Breast epithelium (tissue), 4 donors: ENCODE data around the gene DND1. TPM values are rescaled to one million over a fixed set of nuclear protein-coding genes. Genes with fewer than 3 reads are reported as not detected.
"Not testable (repeated sequence)": the region's sequence is repeated elsewhere in the genome, so short reads cannot be mapped to it uniquely, and the experiment has no call there.

Experiments
- DNase-seq, 2 donors: peaks; one replicate each; pipeline ENCODE4 v3.0.0-alpha.2; 2019; ENCODE audit warnings: low spot score in 2 of 2
- H3K27ac ChIP-seq, 2 donors: fragments of 200-600 bp; sonication (generic) in 1 of 2; one replicate each; pipeline ENCODE4 v1.5.1; 2016 to 2019; ENCODE audit warnings: mild to moderate bottlenecking in 1 of 2
- H3K27me3 ChIP-seq, 2 donors: fragments of 200-600 bp; sonication (generic) in 1 of 2; one replicate each; pipeline versions ENCODE4 v1.5.1 to v1.6.0; 2017 to 2019; ENCODE audit warnings: control low read depth in 1 of 2, mild to moderate bottlenecking in 1 of 2
- H3K36me3 ChIP-seq: fragments of 200-600 bp; one replicate; pipeline ENCODE4 v1.5.1; 2019
- H3K4me1 ChIP-seq, 2 donors: fragments of 200-600 bp; sonication (generic); one replicate each; pipeline ENCODE4 v1.5.1; 2016 to 2019; ENCODE audit warnings: control low read depth in 1 of 2
- H3K4me3 ChIP-seq, 3 donors: fragments of 200-600 bp; sonication (generic); 1 replicate in 2 of 3; 2 replicates in 1 of 3; pipeline ENCODE4 v1.5.1; 2016 to 2019; ENCODE audit warnings: mild to moderate bottlenecking in 3 of 3, moderate library complexity in 2 of 3
- H3K9me3 ChIP-seq, 2 donors: fragments of 200-600 bp; sonication (generic) in 1 of 2; one replicate each; pipeline ENCODE4 v1.5.1; 2016 to 2019; ENCODE audit warnings: control low read depth in 1 of 2
- CTCF ChIP-seq, 3 donors: fragments of 450-650 bp; IDR thresholded peaks; one replicate each; pipeline ENCODE4 v1.5.1; 2016 to 2017; ENCODE audit warnings: antibody characterized with exemption in 3 of 3, mild to moderate bottlenecking in 3 of 3, moderate library complexity in 3 of 3
- POLR2A ChIP-seq: fragments of 450-650 bp; IDR thresholded peaks from one replicate; pipeline ENCODE4 v1.6.1; 2016; ENCODE audit warnings: antibody characterized with exemption, mild to moderate bottlenecking, moderate library complexity
- POLR2AphosphoS5 ChIP-seq, 3 donors: sonication (generic); formaldehyde crosslinking; IDR thresholded peaks; one replicate each; pipeline ENCODE4 v1.6.1; 2017; ENCODE audit warnings: antibody characterized with exemption in 3 of 3
- intact Hi-C: fragments of 100-400 bp; cut with DNase I; formaldehyde crosslinking; loops from one replicate; pipeline ENCODE4 v1.15.1; 2023; ENCODE audit warnings: low total_unique reads
- total RNA-seq, 3 donors: library from RNA; depleted of rRNA; stranded (reverse); fragments of >200 nt; gene quantifications; one replicate each; pipeline ENCODE4 v1.1.0, GENCODE V29; 2016

The DND1 gene
- total RNA-seq, 3 donors from 2014 or later: 0.88 to 2.6 (median 1.4) TPM

- TF ChIP-seq POLR2A (no peak), POLR2AphosphoS5 (IDR thresholded peaks at IDR 0.05) (no peak), CTCF (IDR thresholded peaks at IDR 0.05) (no peak)
- no peak for DNase-seq
- no peaks in the 10 kb centered on the region for H3K9me3 ChIP-seq
- H3K27ac ChIP-seq: peak overlapping the region; percentile 85 to 91
- no peaks in the 10 kb centered on the region for H3K27me3 ChIP-seq
- H3K36me3 ChIP-seq: peaks cover 5% of the 10 kb centered on the region
- peak overlapping the region; percentile 76 to 91 (median 88) for H3K4me3 ChIP-seq
- intact Hi-C loops: no loop called here
- peaks cover 2 to 18% of the 10 kb centered on the region in 2 donors for H3K4me1 ChIP-seq
Measured at GRCh38 chr5:140647042-140647419, 26.3 kb downstream of the DND1 start.

- H3K27me3 ChIP-seq: no peaks in the 10 kb centered on the region
- no peak overlapping the region for H3K27ac ChIP-seq
- TF ChIP-seq POLR2AphosphoS5 (IDR thresholded peaks at IDR 0.05) (no peak), POLR2A (no peak), CTCF (IDR thresholded peaks at IDR 0.05) (no peak)
- intact Hi-C loops: no loop called here
- H3K4me3 ChIP-seq: no peak overlapping the region
- DNase-seq: no peak
- no peaks in the 10 kb centered on the region for H3K36me3 ChIP-seq
- no peaks in the 10 kb centered on the region for H3K9me3 ChIP-seq
- peaks cover 2 to 23% of the 10 kb centered on the region in 2 donors for H3K4me1 ChIP-seq
Measured at GRCh38 chr5:140642718-140643117, 30.7 kb downstream of the DND1 start.

- Histone ChIP-seq H3K4me1 (peaks cover 2 to 23% of the 10 kb centered on the region in 2 donors), H3K9me3 (no peaks in the 10 kb centered on the region), H3K36me3 (no peaks in the 10 kb centered on the region), H3K27ac (peak overlapping the region; percentile 10 to 14), H3K4me3 (no peak overlapping the region), H3K27me3 (no peaks in the 10 kb centered on the region)
- TF ChIP-seq CTCF (IDR thresholded peaks at IDR 0.05): no peak
- TF ChIP-seq POLR2A: no peak
- TF ChIP-seq POLR2AphosphoS5 (IDR thresholded peaks at IDR 0.05): no peak
- intact Hi-C loops: no loop called here
- DNase-seq: no peak
Measured at GRCh38 chr5:140641716-140642115, 31.7 kb downstream of the DND1 start.

- TF ChIP-seq POLR2A (peak; percentile 50), POLR2AphosphoS5 (IDR thresholded peaks at IDR 0.05) (peak; percentile 70 to 84 (median 78)), CTCF (IDR thresholded peaks at IDR 0.05) (peak in 2 of 3 donors; percentile 57 to 58)
- peaks cover 0 to 16% of the 10 kb centered on the region in 2 donors for H3K4me1 ChIP-seq
- H3K36me3 ChIP-seq: no peaks in the 10 kb centered on the region
- DNase-seq: peak; percentile 95 to 98
- peak within 1 kb of the TSS; percentile 89 to 95 for H3K27ac ChIP-seq
- no peaks in the 10 kb centered on the region for H3K9me3 ChIP-seq
- H3K4me3 ChIP-seq: peak within 1 kb of the TSS; percentile 74 to 86 (median 82)
- H3K27me3 ChIP-seq: no peaks in the 10 kb centered on the region
- intact Hi-C loops: loop anchor here (5.0 kb wide), 1 partner anchor 82 kb away; the partner anchor contains the start of gene SRA1
Measured at GRCh38 chr5:140639148-140639981, 34.0 kb downstream of the DND1 start, which contains the start of gene TMCO6. TMCO6 (plus strand) TSS chr5:140639451; CDS start chr5:140639528, 77 bp downstream.

GRCh38 chr5:140638898-140639147 lies 34.6 kb downstream of the DND1 start:
- not testable (repeated sequence) for H3K27me3 ChIP-seq, DNase-seq, H3K36me3 ChIP-seq, H3K9me3 ChIP-seq
- intact Hi-C loops: loop anchor here (5.0 kb wide), 1 partner anchor 82 kb away; the partner anchor contains the start of gene SRA1
- peak overlapping the region; percentile 89 to 95 for H3K27ac ChIP-seq
- peak overlapping the region; percentile 74 to 86 (median 82) for H3K4me3 ChIP-seq
- peaks cover 0 to 16% of the 10 kb centered on the region in 2 donors for H3K4me1 ChIP-seq
